ENCODE measurements around the gene CSTPP1. TPM values are rescaled to one million over a fixed set of nuclear protein-coding genes. Genes with fewer than 3 reads are reported as not detected.
A peak's percentile ranks its signal among the peaks of the same experiment; 100 is the strongest.

CSTPP1 gene
- total RNA-seq, 4 donors from 2014 or later, result 35.3 to 51.9 (median 39.7) TPM

DNA sequence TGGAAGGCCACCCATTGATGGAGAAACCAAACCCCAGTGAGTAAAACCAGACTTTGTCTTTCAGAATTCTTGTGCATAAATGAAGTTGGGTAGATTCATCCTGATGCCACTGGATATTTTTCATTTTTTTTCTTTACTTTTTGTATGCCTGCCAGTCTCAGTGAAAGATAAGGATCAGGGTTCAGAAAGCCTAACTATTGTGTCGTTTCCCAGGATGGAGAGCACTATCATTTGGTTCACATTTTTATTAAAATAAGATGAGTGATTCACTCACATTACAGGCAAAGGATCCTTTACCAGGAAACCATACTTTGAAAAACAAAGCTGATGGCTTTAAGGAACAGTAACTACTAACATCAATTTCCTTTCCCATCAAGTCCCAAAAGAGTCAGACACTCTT lies 188.1 kb downstream of the CSTPP1 start:
- TF ChIP-seq, protein P1, sequence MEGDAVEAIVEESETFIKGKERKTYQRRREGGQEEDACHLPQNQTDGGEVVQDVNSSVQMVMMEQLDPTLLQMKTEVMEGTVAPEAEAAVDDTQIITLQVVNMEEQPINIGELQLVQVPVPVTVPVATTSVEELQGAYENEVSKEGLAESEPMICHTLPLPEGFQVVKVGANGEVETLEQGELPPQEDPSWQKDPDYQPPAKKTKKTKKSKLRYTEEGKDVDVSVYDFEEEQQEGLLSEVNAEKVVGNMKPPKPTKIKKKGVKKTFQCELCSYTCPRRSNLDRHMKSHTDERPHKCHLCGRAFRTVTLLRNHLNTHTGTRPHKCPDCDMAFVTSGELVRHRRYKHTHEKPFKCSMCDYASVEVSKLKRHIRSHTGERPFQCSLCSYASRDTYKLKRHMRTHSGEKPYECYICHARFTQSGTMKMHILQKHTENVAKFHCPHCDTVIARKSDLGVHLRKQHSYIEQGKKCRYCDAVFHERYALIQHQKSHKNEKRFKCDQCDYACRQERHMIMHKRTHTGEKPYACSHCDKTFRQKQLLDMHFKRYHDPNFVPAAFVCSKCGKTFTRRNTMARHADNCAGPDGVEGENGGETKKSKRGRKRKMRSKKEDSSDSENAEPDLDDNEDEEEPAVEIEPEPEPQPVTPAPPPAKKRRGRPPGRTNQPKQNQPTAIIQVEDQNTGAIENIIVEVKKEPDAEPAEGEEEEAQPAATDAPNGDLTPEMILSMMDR (IDR thresholded peaks at IDR 0.05), result no peak
- TF ChIP-seq POLR2A (IDR thresholded peaks at IDR 0.05), result no peak
- no peak for TF ChIP-seq EP300 (IDR thresholded peaks at IDR 0.05)
- 62 to 69% methylated on average over 1 of the region's 1 CpG for WGBS, 2 donors
- Histone ChIP-seq H3K9me3 (no peaks in the 10 kb centered on the region), H3K36me3 (no peaks in the 10 kb centered on the region), H3K27ac (no peak overlapping the region), H3K4me3 (no peak overlapping the region), H3K27me3 (no peaks in the 10 kb centered on the region), H3K4me1 (no peaks in the 10 kb centered on the region)
- no peak for DNase-seq (ENCODE audit: low spot score in 2 of 2)

DNA sequence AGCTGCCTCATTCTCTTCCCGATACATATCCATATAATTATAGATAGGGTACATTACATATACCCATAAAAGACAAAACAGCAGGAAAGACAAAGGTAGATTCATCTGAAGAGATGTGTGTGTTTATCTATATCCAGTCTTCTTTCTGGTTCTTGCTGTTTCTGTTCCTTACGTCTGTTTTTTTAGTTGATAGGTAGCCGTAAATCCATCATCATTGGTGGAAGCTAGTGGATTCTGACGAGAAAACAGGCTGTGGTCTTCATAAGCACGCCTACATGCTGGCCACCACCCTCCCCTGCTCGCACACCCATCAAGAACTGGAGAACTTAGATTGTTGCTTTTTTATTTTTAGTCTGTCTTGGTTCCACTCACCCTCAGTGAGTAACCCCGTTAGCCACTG lies 188.5 kb downstream of the CSTPP1 start:
- Histone ChIP-seq H3K4me3 (no peak overlapping the region), H3K4me1 (no peaks in the 10 kb centered on the region), H3K36me3 (no peaks in the 10 kb centered on the region), H3K27me3 (no peaks in the 10 kb centered on the region), H3K9me3 (no peaks in the 10 kb centered on the region), H3K27ac (no peak overlapping the region)
- no peak for DNase-seq (ENCODE audit: low spot score in 2 of 2)
- TF ChIP-seq EP300 (IDR thresholded peaks at IDR 0.05), result no peak
- no peak for TF ChIP-seq POLR2A (IDR thresholded peaks at IDR 0.05)
- TF ChIP-seq, protein P1 (IDR thresholded peaks at IDR 0.05), result no peak
- WGBS, 2 donors, result 59 to 60% methylated on average over 7 of the region's 7 CpGs

DNA sequence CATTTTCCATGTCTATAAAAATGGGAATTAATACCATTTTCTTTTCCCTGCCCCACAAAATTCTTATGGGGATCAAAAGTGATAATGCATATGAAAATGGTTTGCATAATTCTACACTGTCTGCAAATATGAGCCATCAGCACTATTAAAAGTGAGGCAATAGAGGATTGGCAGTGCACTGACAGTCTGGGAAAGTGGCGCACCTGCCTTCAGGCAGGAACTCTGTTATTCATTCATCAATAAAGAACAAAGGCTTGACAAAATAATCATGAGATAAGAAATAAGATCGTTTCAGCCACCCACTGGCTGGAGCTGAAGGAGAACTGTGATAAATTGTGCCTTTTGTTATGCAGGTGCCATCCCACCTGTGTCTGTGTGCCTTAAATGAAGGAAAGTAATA lies 190.7 kb downstream of the CSTPP1 start:
- WGBS, 2 donors, result 73 to 74% methylated on average over 2 of the region's 2 CpGs
- no peak for DNase-seq (ENCODE audit: low spot score in 2 of 2)
- no peaks in the 10 kb centered on the region for H3K9me3 ChIP-seq
- H3K4me1 ChIP-seq, result peaks cover 0 to 11% (median 0%) of the 10 kb centered on the region in 4 donors
- TF ChIP-seq, protein P1 (IDR thresholded peaks at IDR 0.05), result no peak
- TF ChIP-seq POLR2A (IDR thresholded peaks at IDR 0.05) (no peak), EP300 (IDR thresholded peaks at IDR 0.05) (no peak)
- H3K27ac ChIP-seq, result no peak overlapping the region
- no peak overlapping the region for H3K4me3 ChIP-seq
- no peaks in the 10 kb centered on the region for H3K27me3 ChIP-seq
- H3K36me3 ChIP-seq, result no peaks in the 10 kb centered on the region

DNA sequence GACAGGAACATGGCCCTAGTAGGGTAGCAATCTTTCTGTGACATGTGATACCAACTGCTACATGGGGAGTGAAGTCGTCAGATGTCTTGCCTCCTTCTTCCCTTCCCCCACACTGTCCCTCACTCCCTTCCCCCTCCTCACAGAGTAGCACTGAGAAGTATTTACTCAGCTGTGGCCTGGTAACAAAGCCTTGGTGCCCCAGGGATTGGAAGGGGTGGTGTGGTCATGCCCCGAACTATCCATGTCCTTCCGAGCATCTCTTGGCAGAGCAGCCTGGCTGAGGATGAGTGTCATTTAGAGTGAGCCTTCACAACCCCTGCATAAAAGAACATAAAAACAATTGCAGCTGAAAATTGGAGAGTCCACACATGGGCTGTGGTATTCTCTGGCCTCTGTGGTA lies 194.0 kb downstream of the CSTPP1 start:
- DNase-seq (ENCODE audit: low spot score in 2 of 2), result peak; percentile 50 to 59
- TF ChIP-seq POLR2A (IDR thresholded peaks at IDR 0.05) (no peak), EP300 (IDR thresholded peaks at IDR 0.05) (peak in 1 of 2 donors; percentile 56)
- TF ChIP-seq, protein P1 (IDR thresholded peaks at IDR 0.05), result no peak
- peaks cover 0 to 15% (median 0%) of the 10 kb centered on the region in 4 donors for H3K4me1 ChIP-seq
- 43 to 53% methylated on average over 3 of the region's 3 CpGs for WGBS, 2 donors
- no peak overlapping the region for H3K27ac ChIP-seq
- H3K9me3 ChIP-seq, result no peaks in the 10 kb centered on the region
- no peak overlapping the region for H3K4me3 ChIP-seq
- H3K27me3 ChIP-seq, result no peaks in the 10 kb centered on the region
- no peaks in the 10 kb centered on the region for H3K36me3 ChIP-seq

DNA sequence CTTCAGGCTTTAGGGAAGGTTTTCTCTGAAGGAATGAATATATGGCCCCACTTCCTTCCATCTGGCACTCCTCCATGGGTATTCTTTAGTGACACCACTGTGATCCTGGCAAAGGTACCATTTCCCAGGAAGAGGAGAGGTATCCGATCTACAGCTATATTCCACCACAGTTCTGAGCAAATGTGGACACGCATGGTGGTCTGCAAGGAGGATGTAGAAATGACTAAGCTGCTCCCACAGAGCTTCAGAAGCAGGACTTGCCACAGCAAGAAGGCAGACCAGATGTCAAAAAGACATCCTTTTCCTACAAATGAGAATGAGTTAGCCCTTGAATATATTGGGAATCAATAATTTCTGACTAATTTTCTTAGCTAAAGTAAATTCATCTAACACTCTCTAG lies 194.6 kb downstream of the CSTPP1 start:
- H3K4me3 ChIP-seq, result no peak overlapping the region
- TF ChIP-seq, protein P1 (IDR thresholded peaks at IDR 0.05), result no peak
- no peak for TF ChIP-seq POLR2A (IDR thresholded peaks at IDR 0.05)
- no peak for TF ChIP-seq EP300 (IDR thresholded peaks at IDR 0.05)
- no peak overlapping the region for H3K27ac ChIP-seq
- H3K4me1 ChIP-seq, result peaks cover 0 to 21% (median 0%) of the 10 kb centered on the region in 4 donors
- no peaks in the 10 kb centered on the region for H3K36me3 ChIP-seq
- no peaks in the 10 kb centered on the region for H3K27me3 ChIP-seq
- 92% methylated on average over 2 of the region's 2 CpGs for WGBS, 2 donors
- DNase-seq (ENCODE audit: low spot score in 2 of 2), result no peak
- H3K9me3 ChIP-seq, result no peaks in the 10 kb centered on the region

All from tibial nerve (tissue), 4 donors.